Ramos (cell line): Measurements from ENCODE around the gene ADRA1B.

Source experiments
- in situ Hi-C: fragments of 300-500 bp; cut with MboI; formaldehyde crosslinking; loops from one replicate; pipeline ENCODE4 v1.14.3; 2022; ENCODE audit warnings: low sequenced_read_pairs; ENCODE audit not compliant: unreplicated experiment

ADRA1B gene

DNA sequence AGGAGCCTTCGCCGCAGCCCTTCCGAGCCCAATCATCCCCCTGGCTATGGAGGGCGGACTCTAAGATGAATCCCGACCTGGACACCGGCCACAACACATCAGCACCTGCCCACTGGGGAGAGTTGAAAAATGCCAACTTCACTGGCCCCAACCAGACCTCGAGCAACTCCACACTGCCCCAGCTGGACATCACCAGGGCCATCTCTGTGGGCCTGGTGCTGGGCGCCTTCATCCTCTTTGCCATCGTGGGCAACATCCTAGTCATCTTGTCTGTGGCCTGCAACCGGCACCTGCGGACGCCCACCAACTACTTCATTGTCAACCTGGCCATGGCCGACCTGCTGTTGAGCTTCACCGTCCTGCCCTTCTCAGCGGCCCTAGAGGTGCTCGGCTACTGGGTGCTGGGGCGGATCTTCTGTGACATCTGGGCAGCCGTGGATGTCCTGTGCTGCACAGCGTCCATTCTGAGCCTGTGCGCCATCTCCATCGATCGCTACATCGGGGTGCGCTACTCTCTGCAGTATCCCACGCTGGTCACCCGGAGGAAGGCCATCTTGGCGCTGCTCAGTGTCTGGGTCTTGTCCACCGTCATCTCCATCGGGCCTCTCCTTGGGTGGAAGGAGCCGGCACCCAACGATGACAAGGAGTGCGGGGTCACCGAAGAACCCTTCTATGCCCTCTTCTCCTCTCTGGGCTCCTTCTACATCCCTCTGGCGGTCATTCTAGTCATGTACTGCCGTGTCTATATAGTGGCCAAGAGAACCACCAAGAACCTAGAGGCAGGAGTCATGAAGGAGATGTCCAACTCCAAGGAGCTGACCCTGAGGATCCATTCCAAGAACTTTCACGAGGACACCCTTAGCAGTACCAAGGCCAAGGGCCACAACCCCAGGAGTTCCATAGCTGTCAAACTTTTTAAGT is 819 bp downstream of the ADRA1B start:
- in situ Hi-C loops: no loop called here

DNA sequence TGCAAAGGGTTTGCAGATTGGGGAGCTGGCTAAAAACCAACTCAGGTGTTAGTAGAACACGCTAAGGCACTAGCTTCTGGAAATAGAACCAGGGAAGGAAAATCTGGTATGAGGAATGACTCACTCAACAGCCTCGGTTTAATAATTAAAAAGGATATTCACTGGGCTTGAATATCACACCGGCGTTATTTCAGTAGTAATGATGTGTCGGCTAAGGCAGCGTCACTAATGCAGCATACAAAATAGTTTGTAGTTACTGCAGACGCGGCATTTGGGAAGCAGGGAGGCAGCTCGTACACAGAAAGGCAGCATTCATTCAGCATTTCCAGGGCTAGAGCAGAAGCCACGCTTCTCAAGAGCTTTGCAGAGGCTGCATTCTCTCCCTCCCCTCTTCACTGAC is 1.7 kb downstream of the ADRA1B start:
- in situ Hi-C loops: no loop called here

DNA sequence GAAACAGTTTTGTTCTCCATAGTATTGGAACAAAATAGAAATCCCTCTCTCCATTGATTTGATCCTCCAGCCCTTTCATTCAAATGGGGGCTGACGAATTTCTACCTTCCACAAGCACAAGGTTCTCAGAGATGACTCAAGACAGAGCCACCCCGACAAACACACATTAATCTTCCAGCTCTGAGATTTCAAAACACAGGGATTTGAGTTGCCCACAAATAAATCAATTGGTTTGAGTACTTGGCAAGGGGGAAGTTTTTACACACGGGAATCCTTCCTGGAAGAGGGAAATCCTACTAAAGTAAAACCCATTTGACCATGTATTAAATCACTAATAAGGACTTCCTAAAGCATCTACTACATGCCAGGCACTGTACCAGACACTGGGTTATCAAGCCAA is 5.4 kb downstream of the ADRA1B start:
- in situ Hi-C loops: no loop called here

- in situ Hi-C loops: no loop called here
These were observed 6.7 kb downstream of the ADRA1B start for GRCh38 chr5:159923008-159923407.

DNA sequence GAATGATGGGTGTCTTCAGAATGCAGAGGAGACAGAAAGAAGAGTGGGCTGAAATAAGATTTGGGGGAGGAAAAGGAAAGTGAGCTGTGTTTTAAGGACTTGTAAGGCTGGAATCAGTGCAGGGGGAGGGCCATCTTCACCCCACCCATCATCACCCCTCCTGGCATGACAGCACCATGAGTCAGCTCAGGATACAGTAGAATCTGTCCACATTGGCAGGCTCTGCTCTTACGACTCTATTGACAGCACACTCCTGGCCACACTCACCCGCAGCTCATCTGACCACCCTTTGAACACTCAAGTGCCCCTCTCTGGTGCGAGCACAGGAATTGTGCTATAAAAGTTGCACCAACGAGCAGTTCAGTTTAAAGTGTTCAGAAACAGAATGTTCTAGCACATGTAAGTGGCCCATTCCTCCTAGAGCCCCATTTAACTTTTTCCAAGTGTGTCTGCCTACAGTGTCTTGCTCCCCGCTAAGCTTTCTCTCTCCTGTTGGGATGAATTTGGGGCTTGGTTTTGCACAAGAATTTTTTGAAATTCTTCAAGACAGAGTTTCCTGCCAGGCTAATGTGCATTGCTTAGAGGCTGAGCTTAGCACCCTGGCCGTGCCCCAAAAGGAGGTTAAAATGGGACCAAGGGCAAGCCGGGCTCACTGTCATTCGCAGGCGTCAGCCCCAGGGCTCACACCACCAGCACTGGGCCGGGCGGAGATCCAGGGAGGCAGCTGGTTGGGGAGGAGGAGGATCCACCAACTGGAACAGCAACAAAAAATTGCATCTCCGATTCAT is 12.0 kb downstream of the ADRA1B start:
- in situ Hi-C loops: no loop called here

DNA sequence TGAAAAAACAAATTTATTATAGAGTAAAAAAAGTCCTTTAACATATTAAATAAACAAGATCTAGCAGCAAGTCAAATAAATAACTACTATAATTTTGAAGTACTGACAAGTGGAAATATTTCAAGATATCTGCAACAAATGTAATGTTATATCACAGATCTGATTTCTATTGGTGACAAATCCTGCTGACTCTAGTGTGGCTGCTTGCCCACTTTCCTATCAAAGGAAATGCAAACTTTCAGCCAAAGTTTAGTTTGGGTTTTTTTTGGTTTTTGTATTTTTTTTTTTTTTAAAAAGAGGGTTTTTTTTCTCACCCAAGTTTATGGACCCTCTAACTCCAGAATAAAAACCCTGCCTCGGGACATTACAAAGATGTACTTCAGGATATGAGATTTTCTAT is 12.9 kb downstream of the ADRA1B start:
- in situ Hi-C loops: no loop called here

DNA sequence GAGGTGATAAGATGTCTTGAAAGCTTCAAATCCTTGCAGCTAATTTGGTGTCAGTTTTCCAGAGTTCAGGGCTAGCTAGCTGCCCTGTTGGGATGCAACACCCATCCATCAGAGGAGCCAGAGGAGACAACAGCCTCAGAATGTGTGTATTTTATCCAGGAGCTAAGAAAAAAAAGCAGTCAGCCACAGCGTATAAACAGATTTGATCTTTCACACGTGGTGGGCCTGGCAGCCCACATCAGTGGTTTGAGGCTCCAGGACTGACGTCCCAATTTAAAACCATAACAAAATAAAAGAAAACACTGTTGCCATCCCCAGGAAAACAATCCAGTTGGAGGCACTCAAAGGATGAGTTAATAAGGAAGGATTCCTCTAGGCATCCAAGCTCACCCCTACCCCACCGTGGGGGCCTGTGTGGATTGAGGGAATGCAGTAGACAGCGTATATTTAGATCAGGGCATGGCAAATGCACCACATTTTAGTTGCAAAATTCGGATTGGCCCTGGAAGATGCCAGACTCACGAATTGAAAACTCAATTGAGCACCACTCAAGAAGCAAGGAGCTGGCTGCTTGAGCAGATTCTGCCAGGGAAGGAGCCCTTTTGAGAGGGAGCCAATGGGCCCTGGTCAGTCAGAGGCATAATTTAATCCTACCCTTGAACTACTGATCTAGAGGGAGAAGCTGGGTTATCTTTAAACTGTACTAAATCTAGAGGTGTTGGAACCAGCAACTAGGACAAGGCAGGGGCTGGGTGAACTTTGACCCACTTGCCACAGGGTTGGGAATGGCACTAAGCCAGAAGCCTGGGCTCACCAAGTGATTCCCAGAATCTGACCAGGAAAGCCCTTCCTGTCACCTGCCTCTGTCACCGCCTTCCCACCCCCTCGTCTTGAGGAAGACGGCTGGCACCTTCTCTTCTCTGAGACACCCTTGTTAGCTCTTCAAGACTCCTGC is 17.5 kb downstream of the ADRA1B start:
- in situ Hi-C loops: no loop called here

DNA sequence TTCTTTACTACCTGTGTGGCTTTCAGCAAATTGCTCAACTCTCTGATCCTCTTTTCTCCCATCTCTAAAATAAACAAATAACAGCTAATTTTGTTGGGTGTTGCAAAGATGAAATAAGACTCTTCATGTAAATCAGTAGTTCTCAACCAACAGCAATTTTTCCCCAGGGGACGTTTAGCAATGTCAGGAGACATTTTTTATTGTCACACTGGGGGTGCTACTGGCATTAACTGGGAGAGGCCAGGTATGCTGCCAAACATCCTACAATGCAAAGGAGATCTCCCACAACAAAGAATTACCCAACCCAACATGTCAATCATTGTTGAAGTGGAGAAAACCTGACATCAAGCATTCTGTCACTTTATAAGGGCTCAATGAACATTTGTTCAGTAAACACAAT is 19.7 kb downstream of the ADRA1B start:
- in situ Hi-C loops: no loop called here

DNA sequence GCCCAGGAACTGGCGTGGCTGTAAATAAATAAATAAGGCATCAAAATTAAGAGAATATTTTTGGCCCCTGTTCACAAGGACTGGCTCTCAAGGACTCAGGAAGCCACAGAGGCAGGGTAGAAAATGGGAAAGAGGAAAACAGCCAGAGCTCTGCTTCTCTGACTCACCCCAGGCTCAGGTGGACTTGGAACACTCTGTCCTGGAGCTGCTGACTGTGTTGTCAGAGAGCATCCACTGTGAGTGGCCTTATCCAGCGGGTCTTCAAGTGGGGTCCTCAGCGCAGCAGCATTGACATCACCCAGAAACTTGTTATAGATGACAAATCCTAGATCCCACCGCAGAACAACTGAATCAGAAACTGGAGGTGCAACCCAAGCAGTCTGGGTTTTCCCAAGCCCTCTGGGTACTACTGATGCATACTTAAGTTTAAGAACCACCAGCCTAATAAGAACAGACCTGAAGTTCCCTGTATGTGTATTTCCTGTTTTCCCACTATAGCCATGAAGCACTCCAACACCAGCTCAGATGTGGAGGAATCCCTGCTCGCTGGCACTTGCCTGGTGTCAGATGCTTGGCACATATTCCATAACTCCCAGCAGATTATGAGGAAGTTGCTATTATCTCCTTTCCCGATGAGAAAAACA is 20.5 kb downstream of the ADRA1B start:
- in situ Hi-C loops: no loop called here

DNA sequence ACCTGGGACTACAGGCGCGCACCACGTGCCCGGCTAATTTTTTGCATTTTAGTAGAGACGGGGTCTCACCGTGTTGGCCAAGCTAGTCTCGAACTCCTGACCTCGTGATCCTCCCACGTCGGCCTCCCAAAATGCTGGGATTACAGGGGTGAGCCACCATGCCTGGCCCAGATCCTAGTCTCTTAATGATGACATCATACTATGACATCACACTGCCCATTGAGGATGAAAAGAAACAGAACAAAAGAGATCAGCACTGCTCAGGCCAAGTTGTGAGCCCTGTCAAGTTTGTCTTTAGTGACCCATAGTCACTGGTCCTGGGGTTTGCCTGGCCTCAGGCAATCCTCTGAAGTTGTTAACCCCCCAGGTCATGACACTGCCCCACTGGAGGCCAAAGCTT is 21.3 kb downstream of the ADRA1B start:
- in situ Hi-C loops: no loop called here

GRCh38 chr5:159943326-159943725 is 27.0 kb downstream of the ADRA1B start:
- in situ Hi-C loops: no loop called here

DNA sequence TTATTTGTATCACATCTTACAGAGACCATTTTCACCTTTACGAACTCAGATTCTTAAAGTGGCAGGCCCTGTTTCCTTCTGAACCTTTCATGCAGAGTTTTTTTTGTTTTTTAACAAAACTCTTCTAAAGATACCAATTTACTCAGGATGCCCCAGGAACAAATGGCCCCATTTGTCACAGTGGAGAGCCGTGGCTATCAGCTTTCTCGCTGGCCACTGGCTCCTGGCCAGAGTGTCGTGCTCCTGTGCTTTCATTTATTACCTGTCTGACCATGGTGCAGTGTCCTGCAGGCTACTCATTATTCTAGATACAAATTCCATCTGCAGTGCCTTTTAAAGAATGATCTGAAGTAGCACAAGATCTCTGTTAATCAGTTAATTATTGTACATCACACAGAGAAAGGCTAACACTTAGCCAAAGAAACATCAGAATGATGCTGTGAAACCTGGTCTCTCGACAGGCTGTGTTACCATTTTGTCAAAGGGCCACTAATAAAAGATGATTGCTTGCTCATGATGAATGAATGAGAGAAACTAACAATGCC is 27.8 kb downstream of the ADRA1B start:
- in situ Hi-C loops: no loop called here

DNA sequence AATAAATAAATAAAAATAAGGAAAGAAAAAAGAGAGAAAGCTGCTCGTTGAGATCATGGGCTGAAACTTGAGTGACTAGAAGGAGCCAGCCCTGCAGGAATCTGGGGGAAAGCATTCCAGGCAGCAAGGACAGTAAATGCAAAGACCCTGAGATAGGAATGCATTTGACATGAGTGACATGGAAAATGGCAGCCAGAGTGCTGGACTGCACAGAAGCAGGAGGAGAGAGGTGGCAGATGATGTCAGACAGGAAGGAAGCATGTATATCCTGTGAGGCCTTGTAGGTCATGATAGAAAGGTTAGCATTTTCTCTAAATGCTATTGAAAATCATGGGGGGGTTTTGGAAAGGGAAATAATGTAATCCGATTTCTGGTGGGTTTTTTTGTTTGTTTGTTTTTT is 29.1 kb downstream of the ADRA1B start:
- in situ Hi-C loops: no loop called here

- in situ Hi-C loops: no loop called here
These were observed 31.6 kb downstream of the ADRA1B start for GRCh38 chr5:159947708-159948358.

DNA sequence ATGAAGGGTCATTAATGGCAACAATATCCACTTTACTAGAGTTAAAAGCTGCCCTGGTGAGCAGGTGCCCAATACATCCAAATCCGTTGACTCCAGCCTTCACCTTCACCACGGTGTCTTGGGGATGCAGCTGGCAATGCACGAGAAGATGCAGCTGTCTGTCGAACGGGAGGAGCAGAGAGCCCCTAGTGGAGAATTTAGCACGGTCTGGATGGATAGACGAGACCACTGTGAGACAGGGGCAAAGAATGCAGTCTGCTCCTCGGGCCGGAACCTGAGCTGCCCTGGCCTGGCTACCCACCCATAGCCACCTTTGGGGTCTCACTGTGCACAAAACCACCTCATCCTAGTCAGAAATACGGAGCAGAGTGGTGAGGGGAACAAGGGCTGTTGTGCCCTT is 35.1 kb downstream of the ADRA1B start:
- in situ Hi-C loops: no loop called here

- in situ Hi-C loops: no loop called here
These were observed 35.6 kb downstream of the ADRA1B start for GRCh38 chr5:159951834-159952233.

DNA sequence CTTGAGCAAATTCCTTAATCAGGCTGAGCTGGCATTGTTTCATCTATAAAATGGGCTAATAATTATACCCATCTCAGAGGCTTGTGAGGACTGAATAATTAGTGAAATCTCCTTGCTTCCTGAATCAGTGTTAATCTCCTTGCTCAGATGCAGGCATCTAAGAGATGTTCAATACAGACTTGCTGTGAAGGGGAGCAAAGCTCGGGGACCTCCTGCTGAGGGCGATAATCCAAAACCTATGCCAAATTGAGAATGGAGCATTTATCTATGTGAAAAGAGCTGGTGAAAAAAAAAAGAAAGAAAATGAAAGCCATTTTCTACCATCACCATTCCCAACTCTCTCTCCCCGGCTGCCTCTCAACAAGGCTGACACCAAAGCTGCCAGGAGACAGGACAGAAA is 37.3 kb downstream of the ADRA1B start:
- in situ Hi-C loops: no loop called here

DNA sequence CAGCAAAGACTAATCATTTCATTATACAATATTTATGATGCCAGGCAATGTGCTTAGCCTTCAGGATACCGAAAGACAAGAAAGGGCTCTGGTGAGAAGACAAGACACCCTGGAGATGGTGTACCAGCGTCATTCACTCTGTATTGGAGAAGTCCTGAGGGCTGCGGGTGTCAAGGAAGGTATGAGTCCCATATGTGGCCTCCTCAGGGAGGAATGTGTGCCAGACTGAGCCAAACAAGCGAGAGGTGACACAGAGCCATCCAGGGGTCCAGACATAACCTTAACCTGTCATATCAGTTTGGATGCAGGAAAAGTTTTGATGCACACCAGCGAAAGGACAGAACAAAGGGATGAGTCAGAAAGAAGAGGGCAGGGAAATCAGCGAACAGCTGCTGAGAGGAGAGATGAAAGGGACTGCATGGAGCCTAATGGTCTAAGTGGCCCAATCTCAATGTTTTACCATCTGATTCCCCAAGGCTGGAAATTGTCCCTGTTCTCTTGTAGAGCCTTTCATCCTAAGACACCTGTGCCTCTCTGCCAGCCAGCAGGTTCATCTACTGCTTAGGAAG is 38.9 kb downstream of the ADRA1B start:
- in situ Hi-C loops: no loop called here

GRCh38 chr5:159956074-159956473 is 39.8 kb downstream of the ADRA1B start:
- in situ Hi-C loops: no loop called here
